CD4-positive, alpha-beta T cell treated with Interleukin-1 beta for 1 hour (primary cell): ENCODE measurements around the gene HLF.

Experiments
- DNase-seq, 2 donors: peaks; one replicate each; pipeline ENCODE4 v3.0.0-alpha.2; 2020 to 2022

Gene HLF

GRCh38 chr17:55294042-55294751 lies 29.4 kb downstream of the HLF start:
- no peak for DNase-seq

GRCh38 chr17:55295411-55296170 lies 30.8 kb downstream of the HLF start:
- peak; percentile 39 to 65 for DNase-seq

GRCh38 chr17:55296171-55296695 lies 31.5 kb downstream of the HLF start:
- no peak for DNase-seq

- DNase-seq = no peak
Observed at GRCh38 chr17:55296699-55297098, 31.9 kb downstream of the HLF start.

GRCh38 chr17:55298111-55298730 lies 33.5 kb downstream of the HLF start:
- no peak for DNase-seq

- DNase-seq = no peak
Observed at GRCh38 chr17:55299162-55299838, 34.5 kb downstream of the HLF start.

GRCh38 chr17:55299890-55300289 lies 35.1 kb downstream of the HLF start:
- no peak for DNase-seq

- no peak for DNase-seq
Observed at GRCh38 chr17:55300479-55301290, 35.9 kb downstream of the HLF start.

GRCh38 chr17:55301521-55302406 lies 37.0 kb downstream of the HLF start:
- no peak for DNase-seq

- DNase-seq = no peak
Observed at GRCh38 chr17:55302407-55302787, 37.6 kb downstream of the HLF start.

- no peak for DNase-seq
Observed at GRCh38 chr17:55303008-55303493, 38.3 kb downstream of the HLF start.

- DNase-seq = no peak
Observed at GRCh38 chr17:55303701-55304145, 39.0 kb downstream of the HLF start.

GRCh38 chr17:55304171-55304859 lies 39.6 kb downstream of the HLF start:
- DNase-seq = no peak

GRCh38 chr17:55305321-55306087 lies 40.7 kb downstream of the HLF start:
- no peak for DNase-seq

- DNase-seq = no peak
Observed at GRCh38 chr17:55307879-55308278, 43.1 kb downstream of the HLF start.

GRCh38 chr17:55308613-55309391 lies 44.0 kb downstream of the HLF start:
- no peak for DNase-seq

GRCh38 chr17:55311767-55312375 lies 47.1 kb downstream of the HLF start:
- no peak for DNase-seq

- DNase-seq = no peak
Observed at GRCh38 chr17:55312852-55313251, 48.1 kb downstream of the HLF start.
